ENCODE results near the gene CNTNAP2.

DNA sequence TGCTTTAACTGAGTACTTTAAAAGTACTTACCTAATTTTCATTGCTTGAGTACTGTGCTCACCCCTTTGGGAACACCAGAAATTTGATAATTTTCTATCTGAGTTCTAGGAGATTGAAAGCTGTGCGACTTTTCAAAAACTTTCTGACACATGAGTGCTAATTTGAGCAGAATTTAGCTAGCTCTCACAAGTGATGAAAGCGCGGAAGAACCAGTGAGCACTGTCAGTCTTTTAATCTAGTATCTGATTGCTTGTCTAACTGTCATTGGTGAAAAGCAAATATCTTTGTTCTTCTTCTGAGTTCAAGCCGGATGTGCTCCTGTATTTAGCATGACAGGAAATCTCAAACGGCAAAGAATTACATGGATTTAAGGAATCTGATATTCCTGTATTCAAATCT is 899.4 kb downstream of the CNTNAP2 start:
- TF ChIP-seq, protein P1, sequence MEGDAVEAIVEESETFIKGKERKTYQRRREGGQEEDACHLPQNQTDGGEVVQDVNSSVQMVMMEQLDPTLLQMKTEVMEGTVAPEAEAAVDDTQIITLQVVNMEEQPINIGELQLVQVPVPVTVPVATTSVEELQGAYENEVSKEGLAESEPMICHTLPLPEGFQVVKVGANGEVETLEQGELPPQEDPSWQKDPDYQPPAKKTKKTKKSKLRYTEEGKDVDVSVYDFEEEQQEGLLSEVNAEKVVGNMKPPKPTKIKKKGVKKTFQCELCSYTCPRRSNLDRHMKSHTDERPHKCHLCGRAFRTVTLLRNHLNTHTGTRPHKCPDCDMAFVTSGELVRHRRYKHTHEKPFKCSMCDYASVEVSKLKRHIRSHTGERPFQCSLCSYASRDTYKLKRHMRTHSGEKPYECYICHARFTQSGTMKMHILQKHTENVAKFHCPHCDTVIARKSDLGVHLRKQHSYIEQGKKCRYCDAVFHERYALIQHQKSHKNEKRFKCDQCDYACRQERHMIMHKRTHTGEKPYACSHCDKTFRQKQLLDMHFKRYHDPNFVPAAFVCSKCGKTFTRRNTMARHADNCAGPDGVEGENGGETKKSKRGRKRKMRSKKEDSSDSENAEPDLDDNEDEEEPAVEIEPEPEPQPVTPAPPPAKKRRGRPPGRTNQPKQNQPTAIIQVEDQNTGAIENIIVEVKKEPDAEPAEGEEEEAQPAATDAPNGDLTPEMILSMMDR (IDR thresholded peaks at IDR 0.05), result no peak
- TF ChIP-seq POLR2A (IDR thresholded peaks at IDR 0.05), result no peak
